Effector memory CD8-positive, alpha-beta T cell (primary cell): Measurements from ENCODE around the gene PTCD1.

ENCODE experiments used
- ATAC-seq: fragments of 150-1000 bp; cut with Tn5 transposase; replicated peaks from 2 replicates; pipeline ENCODE4 v1.10.0; 2021; ENCODE audit warnings: mild to moderate bottlenecking, moderate library complexity
- DNase-seq, 3 experiments: peaks; one replicate each; pipeline ENCODE4 v3.0.0; 2021
- H3K27ac Mint-ChIP-seq, 2 donors: one replicate each; pipeline ENCODE4 v1.8.0; 2022; ENCODE audit warnings: mild to moderate bottlenecking in 2 of 2, mixed read lengths in 2 of 2, moderate library complexity in 2 of 2
- H3K27me3 Mint-ChIP-seq, 2 donors: one replicate each; pipeline ENCODE4 v1.8.0; 2022; ENCODE audit warnings: mixed read lengths in 2 of 2
- H3K36me3 Mint-ChIP-seq: one replicate; pipeline ENCODE4 v1.8.0; 2022; ENCODE audit warnings: mild to moderate bottlenecking, moderate library complexity, mixed read lengths; ENCODE audit not compliant: insufficient read depth
- H3K4me1 Mint-ChIP-seq, 2 donors: one replicate each; pipeline ENCODE4 v1.8.0; 2022; ENCODE audit warnings: low read depth in 2 of 2, mixed read lengths in 2 of 2
- H3K4me3 Mint-ChIP-seq, 2 donors: one replicate each; pipeline ENCODE4 v1.8.0; 2022; ENCODE audit warnings: mild to moderate bottlenecking in 2 of 2, mixed read lengths in 2 of 2, moderate library complexity in 2 of 2
- H3K9me3 Mint-ChIP-seq, 2 donors: one replicate each; pipeline ENCODE4 v1.8.0; 2022; ENCODE audit warnings: mixed read lengths in 2 of 2

Gene PTCD1

GRCh38 chr7:99372275-99373090 lies 66.1 kb downstream of the PTCD1 start:
- no peaks in the 10 kb centered on the region for H3K9me3 Mint-ChIP-seq
- H3K27me3 Mint-ChIP-seq: no peaks in the 10 kb centered on the region
- peak overlapping the region; percentile 52 to 75 for H3K27ac Mint-ChIP-seq
- no peak for ATAC-seq
- peak overlapping the region; percentile 81 to 89 for H3K4me3 Mint-ChIP-seq
- peaks cover 39% of the 10 kb centered on the region for H3K36me3 Mint-ChIP-seq
- peaks cover 16 to 18% of the 10 kb centered on the region in 2 donors for H3K4me1 Mint-ChIP-seq
- no peak for DNase-seq

- ATAC-seq (no peak), DNase-seq (no peak)
- H3K36me3 Mint-ChIP-seq: peaks cover 39% of the 10 kb centered on the region
- no peaks in the 10 kb centered on the region for H3K9me3 Mint-ChIP-seq
- no peak overlapping the region for H3K4me3 Mint-ChIP-seq
- H3K27me3 Mint-ChIP-seq: no peaks in the 10 kb centered on the region
- no peak overlapping the region for H3K27ac Mint-ChIP-seq
- peaks cover 6 to 14% of the 10 kb centered on the region in 2 donors for H3K4me1 Mint-ChIP-seq
Measured at GRCh38 chr7:99371376-99371920, 67.2 kb downstream of the PTCD1 start.

GRCh38 chr7:99369767-99370391 lies 68.7 kb downstream of the PTCD1 start:
- H3K36me3 Mint-ChIP-seq: peaks cover 40% of the 10 kb centered on the region
- H3K4me1 Mint-ChIP-seq: peaks cover 0 to 8% of the 10 kb centered on the region in 2 donors
- no peaks in the 10 kb centered on the region for H3K27me3 Mint-ChIP-seq
- peak overlapping the region in 1 of 2 donors; percentile 57 for H3K27ac Mint-ChIP-seq
- no peak for DNase-seq
- H3K9me3 Mint-ChIP-seq: no peaks in the 10 kb centered on the region
- no peak for ATAC-seq
- no peak overlapping the region for H3K4me3 Mint-ChIP-seq

DNA sequence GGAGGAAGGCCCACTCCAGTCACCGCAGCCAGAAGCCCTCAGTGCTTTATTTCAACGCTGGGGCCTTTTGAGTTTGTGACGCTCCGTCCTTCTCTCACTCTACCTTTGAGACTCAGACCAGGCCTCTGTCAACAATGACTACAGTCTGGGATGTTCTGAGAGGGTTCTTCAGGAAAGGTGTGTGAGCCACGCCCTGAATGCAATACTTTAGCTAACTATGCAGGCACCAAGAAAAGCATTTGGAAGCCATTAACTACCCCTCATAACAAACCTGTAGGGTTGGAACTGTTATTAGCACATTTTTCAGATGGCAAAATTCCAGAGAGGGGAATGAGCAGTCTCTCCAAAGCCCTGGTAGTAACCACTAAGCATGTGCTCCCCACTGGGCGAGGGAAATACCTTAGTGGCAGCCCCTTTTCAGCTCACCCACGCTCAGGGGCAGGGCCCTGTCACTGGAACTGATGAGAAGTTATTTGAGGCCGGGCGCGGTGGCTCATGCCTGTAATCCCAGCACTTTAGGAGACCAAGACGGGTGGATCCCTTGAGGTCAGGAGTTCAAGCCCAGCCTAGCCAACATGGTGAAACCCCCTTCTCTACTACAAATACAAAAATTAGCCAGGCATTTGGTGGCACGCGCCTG lies 69.7 kb downstream of the PTCD1 start:
- DNase-seq: no peak
- peaks cover 0 to 7% of the 10 kb centered on the region in 2 donors for H3K4me1 Mint-ChIP-seq
- H3K27me3 Mint-ChIP-seq: no peaks in the 10 kb centered on the region
- no peaks in the 10 kb centered on the region for H3K9me3 Mint-ChIP-seq
- H3K4me3 Mint-ChIP-seq: no peak overlapping the region
- peak overlapping the region in 1 of 2 donors; percentile 69 for H3K27ac Mint-ChIP-seq
- peaks cover 43% of the 10 kb centered on the region for H3K36me3 Mint-ChIP-seq
- no peak for ATAC-seq
